Skin epidermis (tissue), 12 donors: Measurements from ENCODE around the gene RRAS.

Source experiments
- H3K27ac ChIP-seq, 21 experiments: fragments of 200-600 bp; sonication (generic) in 11 of 21; one replicate each; pipeline ENCODE4 v1.5.0; 2020; ENCODE audit warnings: mild to moderate bottlenecking in 3 of 21, inconsistent platforms in 2 of 21, moderate library complexity in 2 of 21
- H3K4me3 ChIP-seq, 7 experiments: fragments of 200-600 bp; sonication (generic) in 2 of 7; one replicate each; pipeline ENCODE4 v1.5.0; 2020; ENCODE audit warnings: inconsistent platforms in 2 of 7, mild to moderate bottlenecking in 2 of 7, moderate library complexity in 1 of 7

RRAS gene

DNA sequence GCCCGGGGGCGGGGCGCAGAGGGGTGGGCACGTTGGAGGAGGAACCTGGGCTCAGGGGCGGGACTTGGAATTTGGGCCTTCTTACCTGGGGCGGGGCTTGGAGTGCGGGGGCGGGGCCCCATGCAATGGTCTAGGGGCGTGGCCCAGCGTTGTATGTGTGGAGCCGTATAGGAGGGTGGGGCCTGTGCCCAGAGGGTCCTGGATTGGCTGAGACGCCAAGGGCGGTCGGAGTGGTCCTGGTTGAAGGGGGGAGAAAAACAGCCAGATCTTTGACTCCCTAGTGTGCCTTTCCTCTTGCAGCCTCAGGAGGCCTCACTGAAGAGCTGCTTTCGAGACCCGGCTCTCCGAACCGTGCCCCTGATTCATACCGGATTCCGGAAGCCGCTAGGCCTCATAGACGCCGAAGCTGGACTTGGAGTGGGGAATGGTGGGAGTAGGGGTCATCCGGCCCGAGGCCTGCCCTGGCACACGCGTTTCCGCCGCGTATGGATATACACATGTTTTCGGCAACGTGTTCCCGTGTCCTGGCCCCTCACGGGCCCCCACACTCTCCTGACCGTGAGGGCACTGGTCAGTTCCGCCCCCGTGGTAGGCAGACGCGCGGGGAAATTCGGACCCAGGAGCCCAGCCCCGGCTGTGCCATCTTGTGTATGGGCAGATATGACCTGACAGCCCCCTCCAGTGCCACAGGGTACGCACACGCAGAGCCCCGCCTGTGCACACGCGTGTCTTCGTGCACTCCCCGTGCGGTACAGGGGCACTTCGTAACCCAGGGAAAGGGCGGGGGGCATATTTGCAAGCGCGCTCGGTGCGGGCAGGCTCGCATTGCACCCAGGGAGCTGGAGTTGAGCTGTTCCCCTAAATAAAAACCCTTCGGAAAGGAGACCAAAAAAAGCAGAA is 49.6 kb downstream of the RRAS start:
- Histone ChIP-seq H3K4me3 (peak overlapping the region; percentile 64 to 86 (median 82)), H3K27ac (peak overlapping the region; percentile 84 to 99 (median 95))

DNA sequence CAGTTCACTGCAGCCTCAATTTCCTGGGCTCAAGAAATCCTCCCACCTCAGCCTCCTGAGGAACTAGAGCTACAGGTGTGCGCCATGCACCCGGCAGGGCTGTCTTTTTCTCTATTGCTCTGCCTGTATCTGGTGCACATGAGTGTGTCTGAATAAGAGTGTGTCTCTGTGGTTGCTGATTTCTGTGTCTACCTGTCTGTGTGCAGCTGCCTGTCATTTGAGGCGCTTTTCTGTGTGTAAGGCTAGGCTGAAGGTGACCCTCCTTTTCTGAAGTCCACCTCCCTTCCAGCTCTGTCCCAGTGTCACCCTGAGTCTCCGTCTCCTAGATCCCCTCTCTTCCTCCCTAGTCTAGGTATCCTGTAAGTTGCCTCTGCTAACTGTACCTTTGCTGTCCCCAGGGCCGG is 50.4 kb downstream of the RRAS start:
- H3K27ac ChIP-seq, result peak overlapping the region in 14 of 21 experiments; percentile 37 to 99 (median 96)
- H3K4me3 ChIP-seq, result peak overlapping the region in 1 of 7 experiments; percentile 86

DNA sequence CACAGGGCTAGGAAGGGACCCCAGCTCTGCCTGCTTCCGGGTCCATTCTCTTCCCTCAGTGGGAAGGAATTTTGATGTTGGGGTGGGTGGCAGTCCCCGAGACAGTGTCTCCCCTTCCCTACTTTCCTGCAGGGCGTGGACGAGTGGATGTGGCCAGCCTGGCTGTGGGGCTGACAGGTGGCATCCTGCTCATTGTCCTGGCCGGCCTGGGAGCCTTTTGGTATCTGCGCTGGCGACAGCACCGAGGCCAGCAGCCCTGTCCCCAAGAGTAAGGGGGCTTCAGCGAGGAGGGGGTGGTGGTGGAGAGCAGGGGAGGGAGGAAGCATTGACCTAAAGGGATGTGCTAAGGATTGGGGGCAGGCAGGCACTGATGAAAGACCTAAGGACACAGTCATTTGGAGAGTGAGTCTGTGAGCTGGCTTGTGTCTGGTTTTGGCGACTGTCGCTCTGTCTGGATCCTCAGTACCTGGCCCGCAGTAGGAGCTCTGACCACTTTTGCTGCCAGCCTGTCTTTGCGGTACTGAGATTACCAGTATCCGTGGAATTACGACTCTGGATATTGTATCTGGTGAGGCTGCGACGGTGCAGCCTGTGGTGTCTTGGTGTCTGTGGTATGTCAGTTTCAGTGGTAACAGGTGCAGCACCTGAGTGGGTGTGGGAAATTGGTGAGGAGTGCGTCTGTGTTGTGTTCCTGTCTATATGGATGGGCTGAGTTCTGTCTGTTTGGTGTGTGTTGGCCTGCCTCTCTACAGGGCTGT is 51.4 kb downstream of the RRAS start:
- peak overlapping the region in 1 of 21 experiments; percentile 14 for H3K27ac ChIP-seq
- no peak overlapping the region for H3K4me3 ChIP-seq

DNA sequence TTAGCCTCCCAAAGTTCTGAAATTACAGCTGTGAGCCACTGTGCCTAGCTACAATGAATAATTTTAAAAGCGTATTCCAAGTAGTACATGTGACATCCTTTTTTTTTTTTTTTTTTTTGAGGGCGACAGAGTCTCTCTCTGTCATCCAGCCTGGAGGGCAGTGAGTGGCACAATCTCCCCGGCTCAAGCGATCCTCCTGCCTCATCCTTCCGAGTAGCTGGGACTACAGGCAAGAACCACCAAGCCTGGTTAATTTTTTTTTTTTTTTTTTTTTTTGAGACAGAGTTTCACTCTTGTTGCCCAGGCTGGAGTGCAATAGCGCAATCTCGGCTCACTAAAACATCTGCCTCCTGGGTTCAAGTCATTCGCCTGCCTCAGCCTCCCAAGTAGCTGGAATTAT is 52.7 kb downstream of the RRAS start:
- H3K4me3 ChIP-seq, result no peak overlapping the region
- H3K27ac ChIP-seq, result no peak overlapping the region
